ENCODE measurements around the gene MBP. TPM values are rescaled to one million over a fixed set of nuclear protein-coding genes. Genes with fewer than 3 reads are reported as not detected.

Gene MBP
- total RNA-seq, result 45.2 TPM
- long read RNA-seq, full-length matches to known transcripts, result 61 of 105 reads
- long read RNA-seq, partial matches to known transcripts, result 2 of 105 reads
- long read RNA-seq, other reads (novel, unspliced or antisense), result 42 of 105 reads

GRCh38 chr18:77132369-77133050 lies at the start of gene MBP:
TSS of gene MBP (minus strand) at chr18:77132783. CDS start at chr18:77105261, 27,522 bp downstream.
- DNase-seq (ENCODE audit: low spot score), result peak; percentile 94

- no peak for DNase-seq (ENCODE audit: low spot score)
Measured at GRCh38 chr18:77181950-77182707, 49.5 kb upstream of the MBP start.

DNA sequence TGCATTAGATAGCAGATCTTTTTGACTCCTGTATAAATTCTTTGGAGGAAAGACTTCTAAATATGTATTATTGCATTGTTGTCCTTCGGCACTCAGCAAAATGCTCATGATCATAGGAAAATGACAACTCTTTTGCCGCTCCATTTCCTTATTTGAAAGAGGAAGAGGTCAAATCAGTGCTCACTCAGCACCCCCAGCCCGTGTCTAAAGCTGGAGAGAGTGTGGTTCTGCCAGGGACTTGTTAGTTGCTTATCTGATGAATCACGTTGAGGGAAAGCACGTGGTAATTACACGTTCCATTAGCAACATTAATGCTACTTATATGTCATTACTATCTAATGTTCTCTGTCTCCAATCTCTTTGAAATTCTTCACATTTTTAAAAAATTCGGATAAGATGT lies 46.0 kb upstream of the MBP start:
- DNase-seq (ENCODE audit: low spot score), result no peak

GRCh38 chr18:77177009-77177408 lies 44.4 kb upstream of the MBP start:
- DNase-seq (ENCODE audit: low spot score), result no peak

GRCh38 chr18:77173275-77174030 lies 40.9 kb upstream of the MBP start:
- DNase-seq (ENCODE audit: low spot score), result no peak

GRCh38 chr18:77170890-77171410 lies 38.4 kb upstream of the MBP start:
- DNase-seq (ENCODE audit: low spot score), result no peak

DNA sequence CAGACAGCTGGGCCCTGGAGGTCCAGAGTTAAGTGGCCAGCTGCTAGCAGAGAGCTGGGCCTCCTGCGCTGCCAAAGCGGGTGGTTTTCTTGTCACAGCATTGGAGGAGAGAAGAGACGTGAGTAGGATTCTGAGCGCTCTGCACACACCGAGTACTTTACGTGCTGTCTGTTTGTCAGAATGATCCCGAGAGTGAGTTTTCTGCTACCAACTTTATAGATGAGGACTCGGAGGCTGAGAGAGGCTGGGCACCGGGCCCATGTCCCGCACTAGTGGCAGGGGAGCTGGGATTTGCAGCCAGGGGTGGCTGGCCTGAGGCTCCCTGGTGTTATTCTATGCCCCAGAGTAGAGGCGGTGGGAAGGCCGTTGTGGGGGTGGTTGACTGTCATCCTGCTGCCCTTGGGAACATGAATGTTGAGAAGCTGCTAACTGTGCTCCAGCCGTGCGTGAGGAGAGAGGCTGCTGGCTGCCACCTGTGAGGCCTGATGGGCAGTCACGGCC lies 36.3 kb upstream of the MBP start:
- no peak for DNase-seq (ENCODE audit: low spot score)

- DNase-seq (ENCODE audit: low spot score), result no peak
Measured at GRCh38 chr18:77167251-77167650, 34.7 kb upstream of the MBP start.

- no peak for DNase-seq (ENCODE audit: low spot score)
Measured at GRCh38 chr18:77166523-77166922, 33.9 kb upstream of the MBP start.

- DNase-seq (ENCODE audit: low spot score), result no peak
Measured at GRCh38 chr18:77165503-77166188, 33.1 kb upstream of the MBP start.

DNA sequence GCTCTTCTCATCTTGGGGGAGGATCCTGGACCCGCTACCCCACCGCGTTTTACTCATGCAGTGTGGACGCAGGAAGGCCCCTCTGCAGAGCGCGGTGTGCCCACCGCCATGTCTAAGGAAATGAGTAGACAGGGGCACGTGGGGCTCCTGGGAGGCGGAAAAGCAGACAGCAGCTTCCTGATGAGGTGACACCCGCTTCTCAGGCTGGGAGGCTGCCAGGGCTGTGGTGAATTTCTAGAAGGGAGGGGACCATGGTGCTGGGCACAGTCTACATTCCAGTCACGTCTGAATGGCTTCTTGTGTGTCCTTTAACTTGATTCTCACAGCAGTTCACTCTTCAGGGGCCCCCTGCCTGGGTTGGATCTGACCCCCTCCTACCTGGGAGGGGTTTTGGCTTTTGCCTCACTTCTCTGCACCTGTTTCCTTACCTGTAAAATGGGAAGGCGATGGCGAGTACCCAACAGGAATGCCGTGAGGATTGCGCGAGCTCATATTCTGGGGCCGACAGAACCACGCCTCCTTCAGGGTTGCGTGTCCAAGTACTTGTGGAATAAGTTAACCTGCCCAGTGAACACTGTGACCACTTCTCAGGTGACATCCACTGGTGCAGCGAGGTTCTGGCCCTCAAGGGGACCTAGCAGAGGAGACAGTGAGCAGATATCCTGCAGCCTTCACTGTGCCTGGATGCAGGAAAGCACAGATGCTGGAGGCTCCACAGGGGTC lies 32.3 kb upstream of the MBP start:
- DNase-seq (ENCODE audit: low spot score), result no peak

DNA sequence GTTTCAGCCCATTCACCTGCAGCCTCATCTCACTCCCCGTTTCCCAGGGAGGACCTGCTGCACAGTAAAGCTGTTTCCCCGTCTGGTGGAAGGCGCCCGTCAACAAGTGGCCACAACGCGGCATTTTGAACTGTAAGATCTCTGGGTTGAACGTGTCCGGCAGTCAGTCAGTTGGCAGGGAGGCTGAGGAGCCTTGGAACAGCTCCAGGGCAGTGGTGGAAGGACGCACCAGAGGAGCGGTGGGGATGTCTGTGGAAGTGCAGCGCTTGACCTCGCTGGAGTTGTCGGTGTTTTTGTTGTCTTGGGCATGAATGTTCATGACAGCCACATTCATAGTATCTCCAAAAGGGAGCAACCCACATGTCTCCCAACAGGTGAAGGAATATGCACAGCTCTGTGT lies 31.4 kb upstream of the MBP start:
- DNase-seq (ENCODE audit: low spot score), result no peak

DNA sequence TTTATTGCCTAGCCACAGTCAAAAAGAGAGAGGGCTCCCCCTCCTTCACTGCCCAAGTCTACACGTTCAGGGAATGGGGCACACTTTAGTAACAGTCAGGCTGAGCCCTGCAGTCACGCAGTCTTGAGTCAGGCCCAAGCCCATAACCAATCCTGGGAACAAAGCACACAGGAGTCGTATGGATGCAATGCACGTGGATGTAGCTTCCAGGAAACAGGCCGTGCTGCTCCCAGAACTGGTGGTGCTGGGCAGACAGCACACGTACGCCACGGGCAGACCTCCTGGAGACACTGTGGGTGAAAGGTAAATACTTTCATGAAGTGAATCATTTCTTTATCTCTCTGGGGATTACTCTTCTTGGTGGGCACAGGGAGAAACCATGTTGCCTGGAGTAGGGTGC lies 30.0 kb upstream of the MBP start:
- DNase-seq (ENCODE audit: low spot score), result no peak

DNA sequence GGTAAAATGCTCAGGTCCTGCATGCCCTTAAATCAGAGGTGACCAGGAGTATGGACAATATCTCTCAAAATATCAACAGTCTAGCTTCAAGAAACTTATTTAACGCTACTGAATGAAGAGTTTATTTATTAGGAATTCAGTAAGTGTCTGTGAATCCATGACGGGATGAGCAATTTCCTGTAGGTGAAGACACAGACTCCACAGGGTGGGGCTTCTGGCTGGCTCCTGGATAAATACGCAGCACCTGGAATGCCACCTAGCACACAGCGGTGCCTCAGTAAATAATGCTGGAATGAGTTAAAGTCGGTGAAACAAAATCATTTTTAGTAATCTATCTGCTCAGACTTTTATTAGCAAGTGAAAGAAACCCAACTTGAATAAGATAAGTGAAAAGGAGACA lies 29.4 kb upstream of the MBP start:
- no peak for DNase-seq (ENCODE audit: low spot score)

DNA sequence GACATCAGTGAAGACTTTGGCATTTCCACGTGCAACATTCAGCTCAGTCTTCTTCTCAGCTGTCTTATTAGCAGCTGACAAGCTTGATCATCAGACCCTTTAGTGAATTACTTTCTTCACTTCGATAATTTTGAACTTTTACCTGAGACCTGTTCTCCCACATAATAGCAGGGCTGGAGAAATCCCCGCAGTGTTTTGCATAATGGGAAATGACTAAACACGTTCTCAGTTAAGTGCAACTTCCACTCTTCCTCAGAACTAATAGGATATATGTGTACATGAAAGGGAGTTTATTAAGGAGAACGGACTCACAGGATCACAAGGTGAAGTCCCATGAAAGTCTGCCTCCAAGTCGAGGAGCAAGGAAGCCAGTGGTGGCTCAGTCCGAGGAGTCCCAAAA lies 28.8 kb upstream of the MBP start:
- DNase-seq (ENCODE audit: low spot score), result no peak

GRCh38 chr18:77160515-77160914 lies 27.9 kb upstream of the MBP start:
- no peak for DNase-seq (ENCODE audit: low spot score)

DNA sequence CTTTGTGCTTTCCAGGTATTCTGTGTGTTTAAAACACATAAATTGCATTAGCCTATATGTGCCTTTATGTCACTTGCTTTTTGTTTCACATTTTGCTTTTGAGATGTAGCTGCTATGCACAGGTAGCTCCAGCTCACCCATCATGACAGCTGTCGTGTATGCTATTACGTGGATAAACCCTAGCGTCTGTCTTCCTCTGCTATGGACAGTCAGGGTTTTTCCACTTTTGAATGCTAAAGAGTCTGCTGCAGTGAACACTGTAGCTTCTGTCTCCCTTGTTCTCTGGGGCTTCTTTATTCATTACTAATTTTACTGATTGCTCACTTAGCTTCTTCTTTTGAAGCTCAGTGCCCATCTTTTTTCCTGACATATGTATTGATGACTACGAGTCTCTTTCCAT lies 24.7 kb upstream of the MBP start:
- no peak for DNase-seq (ENCODE audit: low spot score)

DNA sequence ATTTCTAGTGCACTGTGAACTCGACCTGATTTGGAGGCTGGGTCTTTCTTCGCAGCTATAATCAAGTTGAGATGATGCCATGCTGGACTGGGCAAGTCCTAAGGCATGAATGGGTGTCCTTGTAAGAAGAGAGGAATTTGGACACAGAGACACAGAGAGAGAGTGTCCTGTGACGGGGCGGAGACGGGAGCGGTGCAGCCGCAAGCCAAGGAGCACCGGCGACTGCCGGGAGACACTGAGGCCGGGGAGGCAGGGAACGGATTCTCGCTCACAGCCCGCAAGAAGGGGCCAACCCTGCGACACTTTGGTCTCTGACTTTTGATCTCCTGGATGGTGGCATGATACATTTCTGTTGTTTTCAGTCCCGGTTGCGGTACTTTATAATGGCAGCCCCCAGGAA lies 22.4 kb upstream of the MBP start:
- DNase-seq (ENCODE audit: low spot score), result no peak

DNA sequence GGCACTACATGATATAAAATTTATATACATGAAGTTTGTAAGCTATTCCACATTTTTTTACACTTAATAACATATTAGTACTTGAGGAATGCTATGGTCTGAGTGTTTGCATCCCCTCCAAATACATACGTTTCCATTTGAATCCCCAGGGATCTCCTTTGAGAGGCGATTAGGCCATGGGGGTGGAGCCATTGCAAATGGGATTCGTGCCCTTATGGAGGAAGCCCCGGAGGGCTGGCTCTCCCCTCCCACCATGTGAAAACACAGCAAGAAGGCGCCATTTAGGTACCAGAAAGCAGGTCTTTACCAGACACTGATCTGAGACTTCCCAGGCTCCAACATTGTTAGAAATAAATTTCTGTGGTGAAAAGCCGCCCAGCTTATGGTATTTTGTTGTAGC lies 20.8 kb upstream of the MBP start:
- no peak for DNase-seq (ENCODE audit: low spot score)

GRCh38 chr18:77151772-77152520 lies 19.4 kb upstream of the MBP start:
- no peak for DNase-seq (ENCODE audit: low spot score)

Measured in mesenteric fat pad (tissue), 1 donor.